RWPE1 (cell line): Measurements from ENCODE around the gene HMX1.

Experiments
- CTCF ChIA-PET: fragments of 350-600 bp; sonication (Branson Sonifier 250); formaldehyde crosslinking; extraction: SDS; loops from one replicate; lab custom pipeline; 2021; lab: Yijun Ruan, JAX
- POLR2A ChIA-PET: fragments of 400-600 bp; formaldehyde crosslinking; extraction: SDS; loops from one replicate; lab custom pipeline; 2020; ENCODE audit warnings: antibody characterized with exemption; ENCODE audit not compliant: low non-redundant PET; lab: Yijun Ruan, JAX
- DNase-seq: peaks from one replicate; pipeline ENCODE4 v3.0.0; 2012; ENCODE audit warnings: low spot score
- H3K27ac ChIP-seq: fragments of 450-650 bp; 2 replicates; pipeline ENCODE4 v1.5.1; 2017
- TF ChIP-seq, protein P1 (sequence below): fragments of 450-650 bp; conservative IDR thresholded peaks from 2 replicates; pipeline ENCODE4 v1.5.1; 2017; ENCODE audit warnings: low read depth, mild to moderate bottlenecking

The HMX1 gene

DNA sequence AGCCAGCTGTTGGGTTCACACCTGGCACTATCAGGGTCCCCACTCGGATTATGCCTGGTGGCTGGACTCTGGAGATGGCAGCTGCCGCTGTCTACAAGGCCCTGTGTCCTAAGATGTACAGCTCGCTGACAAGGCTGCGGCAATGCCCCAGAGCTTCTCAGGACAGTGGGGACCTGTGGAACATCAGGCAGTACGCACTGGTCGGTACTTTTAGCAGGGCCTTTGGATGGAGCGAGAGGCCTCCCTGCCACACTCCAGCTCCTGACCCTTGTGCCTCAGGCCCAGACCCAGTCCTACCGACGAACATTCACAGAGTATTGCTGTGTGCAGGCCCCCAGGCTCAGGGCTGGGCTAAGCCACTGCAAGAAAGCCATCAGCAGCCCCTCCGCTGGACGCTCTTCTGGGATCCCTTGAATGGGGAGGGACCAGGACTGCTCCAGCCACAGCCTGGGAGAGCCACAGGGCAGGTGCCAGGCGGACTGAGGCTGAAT, 45.7 kb upstream of the HMX1 start:
- no peak for DNase-seq
- no peak overlapping the region for H3K27ac ChIP-seq
- ChIA-PET POLR2A (no interaction called here), CTCF (interaction anchor here (0.6 to 1.6 kb wide), 9 partner anchors 54 to 319 kb away, joined by 3 to 8 read pairs (median 3); no protein-coding TSS in a partner anchor)
- TF ChIP-seq, protein P1, sequence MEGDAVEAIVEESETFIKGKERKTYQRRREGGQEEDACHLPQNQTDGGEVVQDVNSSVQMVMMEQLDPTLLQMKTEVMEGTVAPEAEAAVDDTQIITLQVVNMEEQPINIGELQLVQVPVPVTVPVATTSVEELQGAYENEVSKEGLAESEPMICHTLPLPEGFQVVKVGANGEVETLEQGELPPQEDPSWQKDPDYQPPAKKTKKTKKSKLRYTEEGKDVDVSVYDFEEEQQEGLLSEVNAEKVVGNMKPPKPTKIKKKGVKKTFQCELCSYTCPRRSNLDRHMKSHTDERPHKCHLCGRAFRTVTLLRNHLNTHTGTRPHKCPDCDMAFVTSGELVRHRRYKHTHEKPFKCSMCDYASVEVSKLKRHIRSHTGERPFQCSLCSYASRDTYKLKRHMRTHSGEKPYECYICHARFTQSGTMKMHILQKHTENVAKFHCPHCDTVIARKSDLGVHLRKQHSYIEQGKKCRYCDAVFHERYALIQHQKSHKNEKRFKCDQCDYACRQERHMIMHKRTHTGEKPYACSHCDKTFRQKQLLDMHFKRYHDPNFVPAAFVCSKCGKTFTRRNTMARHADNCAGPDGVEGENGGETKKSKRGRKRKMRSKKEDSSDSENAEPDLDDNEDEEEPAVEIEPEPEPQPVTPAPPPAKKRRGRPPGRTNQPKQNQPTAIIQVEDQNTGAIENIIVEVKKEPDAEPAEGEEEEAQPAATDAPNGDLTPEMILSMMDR = no peak

DNA sequence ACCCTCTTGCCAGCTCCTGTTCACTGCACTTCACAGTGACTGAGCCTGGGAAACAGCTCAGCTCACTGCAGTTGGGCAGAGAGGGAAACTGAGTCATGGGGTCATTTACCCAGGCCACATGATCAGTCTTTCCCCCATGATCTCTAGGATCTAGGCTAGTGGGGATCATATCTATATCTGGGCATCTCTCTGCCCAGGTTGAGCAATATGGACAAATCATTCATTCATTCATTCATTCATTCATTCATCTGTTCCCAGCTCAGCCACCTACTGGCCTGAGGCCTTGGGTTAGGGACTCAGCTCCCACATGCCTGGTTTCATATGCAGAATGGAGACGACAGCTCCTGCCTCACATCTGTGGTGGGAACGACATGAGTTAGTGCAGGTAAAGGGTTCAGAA, 45.3 kb upstream of the HMX1 start:
- ChIA-PET CTCF (interaction anchor here (0.6 to 1.6 kb wide), 6 partner anchors 19 to 310 kb away, joined by 3 to 6 read pairs (median 3); no protein-coding TSS in a partner anchor), POLR2A (no interaction called here)
- no peak for DNase-seq
- H3K27ac ChIP-seq = no peak overlapping the region
- TF ChIP-seq, protein P1 = no peak

DNA sequence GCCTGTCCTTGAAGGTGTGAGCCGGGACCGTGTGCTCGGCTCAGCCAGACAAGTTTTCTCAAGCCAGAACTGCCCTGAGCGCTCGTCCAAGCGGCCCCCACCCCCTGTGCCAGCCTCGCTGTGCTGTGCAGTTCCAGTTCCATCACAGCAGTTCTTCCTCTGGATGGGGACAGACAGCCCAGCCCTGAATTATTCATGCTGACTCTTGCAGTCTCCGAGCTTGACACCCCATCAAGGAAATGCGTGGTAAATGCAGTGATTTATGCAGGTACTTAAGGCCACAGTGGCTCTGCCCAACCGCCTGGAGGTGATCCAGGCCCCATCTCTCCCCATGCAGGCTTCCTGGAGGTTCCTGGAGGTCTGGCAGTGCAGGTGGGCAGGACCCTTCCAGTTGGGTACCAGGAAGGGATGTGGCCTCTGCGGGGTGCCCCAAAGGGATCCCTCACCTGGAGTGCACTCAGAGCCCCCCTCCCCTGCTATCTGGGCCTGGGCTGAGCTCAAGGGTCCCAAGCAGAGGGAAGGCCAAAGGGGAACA, 44.8 kb upstream of the HMX1 start:
- no peak for DNase-seq
- TF ChIP-seq, protein P1 = no peak
- CTCF ChIA-PET = interaction anchor here (0.7 to 1.6 kb wide), 4 partner anchors 18 to 309 kb away, joined by 3 to 6 read pairs (median 3); no protein-coding TSS in a partner anchor
- no peak overlapping the region for H3K27ac ChIP-seq
- POLR2A ChIA-PET = no interaction called here

DNA sequence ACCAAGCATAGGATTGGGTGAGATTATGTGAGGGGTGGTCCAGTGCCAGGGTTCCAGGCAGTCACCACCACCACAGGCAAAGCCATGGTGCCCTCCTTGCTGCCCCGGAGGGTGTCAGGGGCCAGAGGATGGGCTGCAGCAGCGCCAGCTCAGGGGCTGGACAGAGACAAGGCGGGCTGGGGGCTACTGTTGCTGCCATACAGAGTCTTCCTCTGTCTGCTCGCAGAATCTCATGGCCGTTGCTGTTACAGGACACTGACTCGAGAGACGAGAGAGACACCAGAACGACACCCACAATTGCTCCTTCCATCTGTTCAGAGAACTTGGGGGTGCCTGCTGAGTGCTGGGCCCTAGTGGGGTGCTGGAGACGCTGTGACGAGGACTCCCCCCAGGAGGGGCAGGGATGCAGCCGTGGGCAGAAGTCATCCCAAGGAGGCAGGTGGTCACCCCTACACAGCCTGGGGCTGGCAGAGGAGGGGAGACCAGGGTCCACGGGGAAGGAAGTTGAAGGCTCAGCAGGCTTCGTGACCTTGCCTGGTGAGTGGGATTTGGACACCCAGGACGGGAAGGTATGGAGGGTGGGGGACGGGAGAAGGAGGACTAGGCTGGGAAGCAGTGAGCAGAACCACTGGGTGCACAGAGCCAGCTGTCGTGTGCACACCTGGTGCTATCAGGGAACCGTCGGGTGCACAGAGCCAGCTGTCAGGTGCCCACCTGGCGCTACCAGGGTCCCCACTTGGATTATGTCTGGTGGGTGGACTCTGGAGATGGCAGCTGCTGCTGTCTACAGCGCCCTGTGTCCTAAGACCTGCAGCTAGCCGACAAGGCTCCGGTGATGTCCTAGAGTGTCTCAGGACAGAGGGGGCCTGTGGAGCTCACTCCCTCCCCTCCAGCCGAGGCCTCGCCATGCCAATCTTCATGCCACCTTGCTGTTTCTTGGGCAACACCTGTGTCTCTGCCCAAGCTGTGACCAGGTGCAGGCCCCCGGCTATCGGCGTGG, 43.9 kb upstream of the HMX1 start:
- POLR2A ChIA-PET = no interaction called here
- no peak for DNase-seq
- CTCF ChIA-PET = no interaction called here
- TF ChIP-seq, protein P1 = no peak
- H3K27ac ChIP-seq = no peak overlapping the region

DNA sequence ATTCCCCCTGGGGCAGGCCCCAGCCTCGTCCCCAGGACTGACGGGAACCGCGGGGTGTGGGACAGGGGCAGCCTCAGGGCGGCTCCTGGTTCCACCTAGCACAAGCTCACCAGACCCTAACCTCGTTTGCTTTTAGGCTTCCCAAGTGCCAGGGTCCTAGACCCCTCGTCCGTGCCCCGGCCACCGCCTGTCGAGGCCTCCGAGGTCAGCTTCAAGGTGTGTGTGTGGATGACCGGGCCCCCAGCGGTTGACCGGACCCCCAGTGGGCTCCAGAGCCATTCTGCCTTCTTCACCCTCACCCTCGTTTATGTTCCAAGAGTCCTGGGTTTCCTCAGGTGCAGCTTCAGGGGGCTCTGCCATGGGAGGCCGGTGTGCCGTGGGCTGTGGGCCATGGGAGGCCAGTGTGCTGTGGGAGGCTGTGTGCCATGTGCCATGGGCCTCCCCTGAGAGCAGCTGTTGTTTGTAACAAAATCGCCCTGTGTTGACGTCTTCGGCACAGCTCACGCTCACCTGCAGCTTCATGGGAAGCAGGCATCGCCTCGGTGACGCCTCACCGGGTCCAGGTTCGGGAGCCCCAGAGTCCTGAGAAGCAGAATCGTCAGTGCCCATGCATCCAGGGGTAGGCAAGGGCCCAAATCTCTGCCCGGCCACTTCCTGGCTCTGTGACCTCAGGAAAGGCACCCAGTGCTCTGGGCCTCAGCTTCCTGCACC, 43.0 kb upstream of the HMX1 start:
- POLR2A ChIA-PET = no interaction called here
- TF ChIP-seq, protein P1 = no peak
- no peak for DNase-seq
- no peak overlapping the region for H3K27ac ChIP-seq
- CTCF ChIA-PET = no interaction called here
